HCT116 (cell line): ENCODE measurements around the gene KLF2.

ENCODE experiments used
- CEBPB ChIP-seq: IDR thresholded peaks from 2 replicates; pipeline ENCODE4 v1.6.1; 2012; ENCODE audit warnings: low read depth
- CTCF ChIP-seq, 3 experiments: fragments of 200-600 bp in 1 of 3; sonication (generic) in 1 of 3; IDR thresholded peaks in 2 of 3; conservative IDR thresholded peaks in 1 of 3; 2 replicates each; pipeline ENCODE4 v1.5.1; 2012 to 2017; ENCODE audit warnings: low read depth in 2 of 3, low read length in 2 of 3, antibody characterized with exemption in 1 of 3, borderline replicate concordance in 1 of 3, control low read depth in 1 of 3, mild to moderate bottlenecking in 1 of 3, mixed read lengths in 1 of 3, mixed run types in 1 of 3, moderate library complexity in 1 of 3; ENCODE audit not compliant: insufficient read depth in 1 of 3
- EZH2 ChIP-seq: fragments of 200-600 bp; sonication (generic); IDR thresholded peaks from 2 replicates; pipeline ENCODE4 v1.6.1; 2017; ENCODE audit warnings: antibody characterized with exemption, mixed run types
- MAX ChIP-seq: IDR thresholded peaks from 2 replicates; pipeline ENCODE4 v1.6.1; 2012
- POLR2A ChIP-seq: IDR thresholded peaks from 2 replicates; pipeline ENCODE4 v1.7.0; 2011; ENCODE audit warnings: borderline replicate concordance; ENCODE audit not compliant: insufficient read depth, insufficient read length; ENCODE audit errors: extremely low read depth

- TF ChIP-seq MAX = no peak
- no peak for TF ChIP-seq CTCF (IDR thresholded peaks at IDR 0.05 in 2 of 3, conservative IDR thresholded peaks at IDR 0.05 in 1 of 3; ENCODE audit: borderline replicate concordance in 1 of 3, insufficient read depth in 1 of 3, low read depth in 2 of 3, low read length in 2 of 3)
- no peak for TF ChIP-seq POLR2A
- TF ChIP-seq EZH2 = no peak
- no peak for TF ChIP-seq CEBPB
Measured at GRCh38 chr19:16366056-16366432, 41.4 kb downstream of the KLF2 start.
